ENCODE measurements around the gene ANXA8.

GRCh38 chr10:47421057-47421952 lies 62.6 kb downstream of the ANXA8 start:
- TF ChIP-seq CTCF (IDR thresholded peaks at IDR 0.05) (no peak), POLR2A (IDR thresholded peaks at IDR 0.05) (no peak), EP300 (IDR thresholded peaks at IDR 0.05) (no peak)

Data from upper lobe of left lung (tissue), 4 donors.